SU-DHL-6 (cell line): ENCODE results near the gene CNTN4.

Experiments
- CTCF ChIP-seq: fragments of 200-600 bp; sonication (generic); IDR thresholded peaks from one replicate; pipeline ENCODE4 v1.5.1; 2017; ENCODE audit warnings: antibody characterized with exemption, mild to moderate bottlenecking, low read length, moderate library complexity; ENCODE audit not compliant: insufficient read depth, poor library complexity, severe bottlenecking
- EZH2phosphoT487 ChIP-seq: fragments of 200-600 bp; sonication (generic), shearing (Covaris generic); conservative IDR thresholded peaks from 2 replicates; pipeline ENCODE4 v1.6.1; 2018; ENCODE audit warnings: mild to moderate bottlenecking, antibody characterized with exemption, low read length, moderate library complexity, mixed read lengths

GRCh38 chr3:2578560-2578959 lies 479.9 kb downstream of the CNTN4 start:
- TF ChIP-seq CTCF (no peak), EZH2phosphoT487 (no peak)
